GM21515 (cell line): ENCODE measurements around the gene MED12L.

Experiments
- ATAC-seq: cut with Tn5 transposase; IDR thresholded peaks from one replicate; pipeline ENCODE4 v1.9.1; 2021; ENCODE audit not compliant: unreplicated experiment

The MED12L gene

DNA sequence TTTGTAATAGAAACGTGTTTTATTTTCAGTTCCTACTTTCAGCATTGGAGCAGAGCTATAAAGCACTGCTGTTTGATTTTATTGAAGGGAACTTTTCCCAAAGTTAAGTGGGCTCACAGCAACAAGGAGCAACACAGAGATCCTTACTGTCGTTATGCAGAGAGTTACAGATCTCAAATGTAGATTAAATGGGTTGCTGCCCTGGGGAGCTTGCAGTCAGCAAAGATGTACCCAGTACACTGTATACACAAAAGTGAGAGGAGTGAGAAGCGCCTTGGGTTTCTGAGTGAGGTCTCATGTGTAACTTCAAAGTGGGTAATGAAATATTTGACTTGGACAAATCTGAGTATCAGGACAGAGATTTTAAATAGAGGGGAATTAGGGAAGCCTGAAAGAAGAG lies 47.7 kb downstream of the MED12L start:
- no peak for ATAC-seq

- no peak for ATAC-seq
These were observed 48.5 kb downstream of the MED12L start for GRCh38 chr3:151133917-151134450.

GRCh38 chr3:151135541-151136337 lies 50.3 kb downstream of the MED12L start:
- no peak for ATAC-seq

- no peak for ATAC-seq
These were observed 57.5 kb downstream of the MED12L start for GRCh38 chr3:151142929-151143328.

GRCh38 chr3:151144016-151144415 lies 58.6 kb downstream of the MED12L start:
- ATAC-seq, result no peak

DNA sequence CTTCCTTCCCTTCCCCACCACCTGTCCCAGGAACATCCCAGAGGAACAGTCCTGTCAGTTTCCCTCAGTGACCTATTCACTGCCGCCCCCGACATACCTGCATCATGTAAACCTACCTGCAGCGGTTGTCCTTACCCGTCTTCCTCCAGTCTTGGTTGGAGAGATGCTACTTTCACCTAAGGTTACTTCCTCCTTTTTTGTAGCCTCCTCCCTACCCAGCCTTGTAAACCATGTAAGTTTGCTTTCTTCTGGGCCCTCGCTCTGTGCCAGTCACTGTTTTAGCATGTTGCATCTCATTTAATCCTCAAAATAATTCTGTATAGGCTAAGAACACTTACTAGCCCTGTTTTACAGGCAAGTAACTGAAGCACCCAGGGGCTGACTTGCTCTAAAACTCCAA lies 59.3 kb downstream of the MED12L start:
- ATAC-seq, result no peak

DNA sequence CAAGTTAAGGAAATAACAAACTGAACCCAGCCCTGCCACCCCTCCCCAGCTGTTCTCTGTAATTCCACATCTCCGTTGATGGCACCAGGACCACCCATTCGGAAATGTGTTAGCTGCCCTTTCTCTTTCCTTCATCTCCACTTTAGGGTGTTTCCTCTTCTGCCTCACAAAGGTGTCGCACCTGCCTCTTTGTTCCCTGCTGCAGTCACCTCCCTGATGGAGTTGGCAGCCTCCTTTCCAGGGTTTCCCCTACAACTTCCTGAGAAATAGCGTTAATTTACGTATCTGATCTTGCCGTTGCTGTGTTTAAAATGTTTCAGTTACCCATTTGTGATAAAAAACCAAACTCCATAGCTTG lies 60.2 kb downstream of the MED12L start:
- ATAC-seq, result peak; percentile 8

DNA sequence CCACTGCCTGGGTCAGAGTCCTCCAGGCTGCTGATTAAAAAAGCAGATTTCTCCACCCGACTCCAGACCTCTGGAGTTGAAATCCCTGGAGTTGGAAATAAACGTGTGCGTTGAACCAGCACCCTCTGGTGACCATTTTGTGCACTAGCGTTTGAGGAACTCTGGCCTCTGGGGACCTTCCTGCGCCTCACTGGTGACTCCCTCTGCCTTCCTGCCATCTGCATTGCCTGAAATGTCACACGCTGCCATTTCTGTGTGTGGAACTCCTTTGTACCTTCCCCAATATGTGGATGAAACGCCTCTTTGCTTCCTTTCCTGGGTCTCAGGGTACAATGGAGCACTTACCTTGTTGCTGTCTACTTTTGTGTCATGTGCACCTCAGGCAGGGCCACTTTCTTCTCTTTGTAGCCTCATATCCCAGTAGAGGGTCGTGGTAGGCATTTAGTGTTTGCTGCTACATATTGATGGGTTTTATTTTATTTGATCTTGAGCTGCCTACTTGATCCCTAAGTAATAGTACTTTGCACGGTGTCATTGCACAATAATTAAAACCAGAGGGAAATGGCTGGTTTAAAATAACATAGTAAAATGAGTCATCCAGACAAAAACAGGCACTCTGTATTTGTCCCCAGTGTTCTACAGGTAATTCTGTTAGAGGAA lies 60.7 kb downstream of the MED12L start:
- peak; percentile 94 for ATAC-seq

DNA sequence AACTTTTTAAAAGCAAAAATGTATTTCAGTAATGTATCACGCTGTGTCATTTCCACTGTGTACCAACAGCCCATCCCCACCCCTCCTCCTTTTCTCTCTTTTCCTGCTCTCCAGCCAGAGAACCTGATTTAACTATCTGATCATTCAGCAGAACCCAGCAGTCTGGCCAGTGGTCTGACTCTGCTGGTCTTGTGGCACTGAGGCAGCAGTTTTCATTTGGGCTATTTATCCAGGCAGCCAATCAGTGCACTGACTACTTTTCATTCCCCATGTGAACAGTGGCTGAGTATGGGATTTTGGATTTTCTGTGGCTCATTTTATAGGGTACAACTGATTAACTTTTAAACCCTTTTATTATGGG lies 61.2 kb downstream of the MED12L start:
- ATAC-seq, result no peak

DNA sequence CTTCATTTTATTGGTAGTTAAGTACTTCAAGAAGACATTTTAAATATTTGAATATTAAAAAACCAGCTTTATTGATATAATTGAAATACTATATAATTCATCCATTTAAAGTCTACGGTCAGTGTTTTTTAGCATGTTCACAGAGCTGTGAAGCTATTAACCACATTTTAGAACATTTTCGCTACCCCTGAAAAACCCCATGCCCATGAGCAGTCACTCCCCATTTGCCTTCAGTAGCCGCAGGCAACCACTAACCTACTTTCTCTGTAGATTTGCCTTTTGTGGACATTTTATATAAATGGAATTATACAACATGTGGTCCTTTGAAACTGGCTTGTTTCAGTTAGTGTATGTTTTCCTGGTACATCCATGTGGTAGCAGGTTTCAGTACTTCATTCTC lies 61.8 kb downstream of the MED12L start:
- ATAC-seq, result no peak

GRCh38 chr3:151152455-151153079 lies 67.1 kb downstream of the MED12L start:
- ATAC-seq, result no peak

DNA sequence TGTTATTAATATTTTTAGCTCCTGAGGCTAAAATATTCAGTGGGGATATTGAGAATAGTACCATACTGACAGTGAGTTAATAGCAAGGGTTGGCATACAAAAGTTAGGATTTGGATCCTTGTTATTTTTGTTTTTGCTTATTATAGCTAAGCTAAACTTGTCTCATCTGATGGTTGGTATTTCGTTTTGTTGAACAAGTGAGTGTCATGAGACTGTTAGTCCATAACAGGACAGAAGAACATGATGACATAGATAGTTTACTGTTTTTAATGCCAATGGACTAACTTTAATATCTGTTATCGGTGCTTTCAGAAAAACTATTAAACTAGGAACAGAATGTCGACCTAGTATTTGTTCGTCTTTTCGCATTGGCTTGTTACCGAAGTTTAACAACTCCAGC lies 69.1 kb downstream of the MED12L start:
- ATAC-seq, result no peak

- ATAC-seq, result no peak
These were observed 70.1 kb downstream of the MED12L start for GRCh38 chr3:151155409-151156128.

GRCh38 chr3:151156618-151157216 lies 71.3 kb downstream of the MED12L start:
- ATAC-seq, result peak; percentile 86

GRCh38 chr3:151159806-151160205 lies 74.3 kb downstream of the MED12L start:
- ATAC-seq, result no peak

GRCh38 chr3:151165226-151165625 lies 79.8 kb downstream of the MED12L start:
- ATAC-seq, result no peak

DNA sequence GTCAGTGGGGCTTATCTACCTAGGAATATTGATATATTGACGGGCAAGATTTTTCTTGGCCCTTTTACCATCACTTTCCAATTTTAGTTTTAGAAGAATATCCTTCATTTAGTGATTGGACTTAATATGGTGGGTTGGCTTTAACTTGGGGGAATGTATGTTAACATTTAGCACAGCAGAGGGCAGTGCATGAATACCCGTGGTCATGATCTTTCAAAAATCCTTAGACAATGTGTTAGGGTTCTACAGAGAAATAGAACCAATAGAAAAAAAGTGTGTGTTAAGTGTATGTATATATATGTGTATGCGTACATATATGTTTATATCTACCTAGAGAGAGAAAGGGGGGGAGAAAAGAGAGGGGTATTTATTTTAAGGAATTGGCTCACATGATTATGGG lies 80.7 kb downstream of the MED12L start:
- no peak for ATAC-seq

DNA sequence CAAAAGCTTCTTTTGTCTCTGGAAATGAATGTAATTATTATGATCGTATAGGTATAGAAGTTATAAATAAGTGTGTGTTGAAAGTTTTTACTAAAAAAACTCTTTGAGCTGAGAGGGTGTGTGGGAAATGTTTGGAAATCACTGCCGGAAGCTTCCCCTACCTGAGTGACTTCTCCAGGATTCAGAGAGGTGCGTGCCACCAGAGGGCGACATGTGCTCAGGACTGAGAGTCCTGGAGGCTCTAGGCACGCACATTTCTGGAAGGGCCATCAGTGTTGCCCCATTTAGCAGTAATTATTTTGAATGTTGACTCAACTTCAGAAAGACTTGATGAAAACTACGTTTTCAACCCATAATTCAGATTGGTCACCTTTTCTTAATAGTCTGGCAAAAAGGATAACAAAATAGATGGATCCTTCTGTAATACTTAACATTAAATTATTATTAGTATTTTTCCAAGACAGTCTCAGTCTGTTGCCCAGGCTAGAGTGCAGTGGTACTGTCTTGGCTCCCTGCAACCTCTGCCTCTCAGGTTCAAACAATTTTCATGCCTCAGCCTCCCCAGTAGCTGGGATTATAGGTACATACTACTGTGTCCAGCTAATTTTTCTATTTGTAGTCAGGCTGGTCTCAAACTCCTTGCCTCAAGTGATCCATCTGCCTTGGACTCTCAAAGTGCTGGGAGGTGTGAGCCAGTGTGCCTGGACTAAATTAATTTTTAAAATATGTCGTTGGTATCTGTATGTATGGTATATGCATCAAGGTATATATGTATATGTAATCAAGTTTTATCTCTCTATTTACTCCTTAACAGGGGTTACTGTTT lies 83.0 kb downstream of the MED12L start:
- ATAC-seq, result peak; percentile 48

DNA sequence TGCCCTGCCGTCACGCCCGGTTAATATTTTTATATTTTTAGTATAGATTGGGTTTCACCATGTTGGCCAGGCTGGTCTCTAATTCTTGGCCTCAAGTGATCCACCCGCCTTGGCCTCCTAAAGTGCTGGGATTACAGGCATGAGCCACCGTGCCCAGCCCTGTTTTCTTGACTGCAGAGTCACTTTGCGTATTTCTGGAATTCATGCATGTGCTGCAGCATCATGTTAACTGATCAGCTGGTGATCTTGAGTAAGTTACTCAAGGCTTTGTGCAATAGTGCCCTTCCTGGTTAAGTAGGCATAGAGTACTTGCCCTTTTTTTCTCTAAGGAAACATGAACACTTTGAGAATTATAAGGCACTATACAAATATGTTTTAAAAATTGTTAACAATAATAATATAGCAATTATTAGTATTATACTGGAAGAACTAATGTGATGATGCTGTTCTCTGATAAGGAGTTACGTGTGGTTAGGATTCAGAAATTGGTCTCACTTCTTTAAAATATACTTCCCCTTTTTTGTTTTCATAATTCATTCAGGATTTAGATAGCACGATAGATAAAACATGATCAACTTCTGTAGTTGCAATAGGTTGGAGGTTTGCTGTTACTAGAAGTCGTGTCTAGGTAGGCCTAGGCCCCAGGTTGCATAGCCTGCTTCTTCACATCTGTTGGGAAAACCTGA lies 83.9 kb downstream of the MED12L start:
- peak; percentile 44 for ATAC-seq
